Pancreas (tissue), 10 donors: ENCODE results near the gene ABCA4. TPM values are rescaled to one million over a fixed set of nuclear protein-coding genes. Genes with fewer than 3 reads are reported as not detected.

Source experiments
- ATAC-seq, 4 donors: fragments of 200-7000 bp; cut with Tn5 transposase; one replicate each; pipeline versions ENCODE4 v1.8.0 to v1.9.1; 2020; ENCODE audit warnings: mild to moderate bottlenecking in 4 of 4, moderate library complexity in 4 of 4
- DNase-seq, 6 donors: peaks; one replicate each; pipeline ENCODE4 v3.0.0-alpha.2; 2020
- FAIRE-seq: peaks from 2 replicates; lab custom pipeline; 2012; peaks lifted over from hg19 to GRCh38; lab: Jason Lieb, UNC
- H3K27ac ChIP-seq, 4 donors: fragments of 200-600 bp; sonication (generic); 1 replicate in 3 of 4; 2 replicates in 1 of 4; pipeline versions ENCODE4 v1.5.0 to v1.8.0; 2020
- H3K27me3 ChIP-seq, 4 donors: fragments of 200-600 bp; one replicate each; pipeline ENCODE4 v1.8.0; 2021
- H3K36me3 ChIP-seq, 3 donors: fragments of 200-600 bp; sonication (generic) in 1 of 3; one replicate each; pipeline versions ENCODE4 v1.5.0 to v1.8.0; 2020 to 2021
- H3K4me1 ChIP-seq, 3 donors: fragments of 200-600 bp; one replicate each; pipeline ENCODE4 v1.8.0; 2021
- H3K4me3 ChIP-seq, 4 donors: fragments of 200-600 bp; sonication (generic) in 2 of 4; one replicate each; pipeline versions ENCODE4 v1.5.0 to v1.8.0; 2020 to 2021
- H3K9me3 ChIP-seq, 4 donors: fragments of 200-600 bp; one replicate each; pipeline ENCODE4 v1.8.0; 2021
- CTCF ChIP-seq, 4 donors: fragments of 200-600 bp; sonication (generic) in 3 of 4; IDR thresholded peaks; one replicate each; pipeline versions ENCODE4 v1.5.0 to v1.8.0; 2021; ENCODE audit warnings: antibody characterized with exemption in 4 of 4
- WGBS, 2 donors: extraction: QIAGEN DNeasy Blood & Tissue Kit; methylation state at CpG; one replicate each; pipeline ENCODE4 v1.1.7; 2013; 5-methylcytosine and 5-hydroxymethylcytosine counted together
- intact Hi-C, 3 donors: fragments of 100-400 bp; cut with DNase I; formaldehyde crosslinking; loops; one replicate each; pipeline versions ENCODE4 v1.11.1 to v1.14.2; 2022
- polyA plus RNA-seq, 2 donors: library from polyadenylated mRNA; stranded (reverse); fragments of 200-250 nt; gene quantifications; one replicate each; pipeline ENCODE4 v1.2.3, GENCODE V29; 2013
- total RNA-seq, 6 donors: library from RNA; stranded (reverse); fragmentation: NEBNext Ultra II Directional in 4 of 6; extraction: Animal tissue kit (Norgen Biotek cat#: 25700) in 4 of 6; gene quantifications; one replicate each; pipeline versions ENCODE4 v1.2.1 to v1.2.4, GENCODE V29; 2021 to 2023
- donor health status: healthy with polysubstance abuse.
- donor health status: DM: no; HTN: no; CAD: no; lungs with moderate emphysema.
- donor health status: DM: no; HTN: no; CAD: no.
- donor health status: control.
- donor health status: control.
- donor health status: Bipolar disorder and iron deficiency.
- donor health status: DM: yes; HTN: yes; CAD: no.
- donor health status: DM: no; HTN: no; CAD: no.
- donor health status: DM: no; HTN: no; CAD: no.
- donor health status: DM: yes; HTN: yes; CAD: no.

ABCA4 gene
- total and polyA plus RNA-seq, 8 donors = 0.03 to 0.16 (median 0.14) TPM; not detected in 2

GRCh38 chr1:94120570-94120901 is 412 bp downstream of the ABCA4 start:
- no peak overlapping the region for H3K27ac ChIP-seq
- H3K27me3 ChIP-seq = no peaks in the 10 kb centered on the region
- WGBS, 2 donors = 68 to 78% methylated on average over 9 of the region's 9 CpGs
- H3K4me3 ChIP-seq = no peak overlapping the region
- TF ChIP-seq CTCF (IDR thresholded peaks at IDR 0.05) = no peak
- no peak for ATAC-seq
- H3K4me1 ChIP-seq = no peaks in the 10 kb centered on the region
- H3K36me3 ChIP-seq = no peaks in the 10 kb centered on the region
- FAIRE-seq = no peak
- intact Hi-C loops = no loop called here
- H3K9me3 ChIP-seq = no peaks in the 10 kb centered on the region
- no peak for DNase-seq

- no peaks in the 10 kb centered on the region for H3K27me3 ChIP-seq
- DNase-seq (no peak), ATAC-seq (no peak), FAIRE-seq (no peak)
- H3K36me3 ChIP-seq = no peaks in the 10 kb centered on the region
- H3K4me1 ChIP-seq = no peaks in the 10 kb centered on the region
- H3K4me3 ChIP-seq = no peak overlapping the region
- intact Hi-C loops = no loop called here
- no peak for TF ChIP-seq CTCF (IDR thresholded peaks at IDR 0.05)
- H3K27ac ChIP-seq = no peak overlapping the region
- WGBS, 2 donors = 80 to 84% methylated on average over 11 of the region's 11 CpGs
- H3K9me3 ChIP-seq = no peaks in the 10 kb centered on the region
Measured at GRCh38 chr1:94119796-94120569, 965 bp downstream of the ABCA4 start.

GRCh38 chr1:94119306-94119705 is 1.6 kb downstream of the ABCA4 start:
- H3K36me3 ChIP-seq = no peaks in the 10 kb centered on the region
- H3K27ac ChIP-seq = no peak overlapping the region
- no peak for ATAC-seq
- FAIRE-seq = no peak
- no peak overlapping the region for H3K4me3 ChIP-seq
- H3K27me3 ChIP-seq = no peaks in the 10 kb centered on the region
- H3K9me3 ChIP-seq = no peaks in the 10 kb centered on the region
- no peak for TF ChIP-seq CTCF (IDR thresholded peaks at IDR 0.05)
- intact Hi-C loops = no loop called here
- no peaks in the 10 kb centered on the region for H3K4me1 ChIP-seq
- 70 to 81% methylated on average over 6 of the region's 6 CpGs for WGBS, 2 donors
- DNase-seq = no peak

GRCh38 chr1:94118471-94118870 is 2.5 kb downstream of the ABCA4 start:
- no peaks in the 10 kb centered on the region for H3K9me3 ChIP-seq
- WGBS, 2 donors = 72 to 85% methylated on average over 7 of the region's 7 CpGs
- no peak for FAIRE-seq
- no peak for TF ChIP-seq CTCF (IDR thresholded peaks at IDR 0.05)
- ATAC-seq = no peak
- no peaks in the 10 kb centered on the region for H3K27me3 ChIP-seq
- H3K27ac ChIP-seq = no peak overlapping the region
- no peak overlapping the region for H3K4me3 ChIP-seq
- no peaks in the 10 kb centered on the region for H3K4me1 ChIP-seq
- no peaks in the 10 kb centered on the region for H3K36me3 ChIP-seq
- DNase-seq = no peak
- intact Hi-C loops = no loop called here

- intact Hi-C loops = no loop called here
- FAIRE-seq (no peak), DNase-seq (no peak), ATAC-seq (no peak)
- H3K9me3 ChIP-seq = no peaks in the 10 kb centered on the region
- no peaks in the 10 kb centered on the region for H3K36me3 ChIP-seq
- no peak overlapping the region for H3K4me3 ChIP-seq
- 81 to 85% methylated on average over 7 of the region's 7 CpGs for WGBS, 2 donors
- no peak for TF ChIP-seq CTCF (IDR thresholded peaks at IDR 0.05)
- H3K27me3 ChIP-seq = no peaks in the 10 kb centered on the region
- H3K4me1 ChIP-seq = no peaks in the 10 kb centered on the region
- H3K27ac ChIP-seq = no peak overlapping the region
Measured at GRCh38 chr1:94118013-94118412, 2.9 kb downstream of the ABCA4 start.
